ENCODE measurements around the gene KIF20B. TPM values are rescaled to one million over a fixed set of nuclear protein-coding genes. Genes with fewer than 3 reads are reported as not detected.

Gene KIF20B
- polyA plus RNA-seq, 4 donors: 13.5 to 19.0 (median 18.0) TPM

Other genes starting within 250 kb of the KIF20B start
- gene SLC16A12, start 166.0 kb upstream of the KIF20B start, polyA plus RNA-seq (ENCODE audit: insufficient read length in 4 of 4): 10 to 100 TPM; 29.8 to 35.4 (median 33.8) TPM
- gene PANK1, start 56.3 kb upstream of the KIF20B start, polyA plus RNA-seq (ENCODE audit: insufficient read length in 4 of 4): 10 to 100 TPM; 43.1 to 55.5 (median 50.8) TPM

Measured in right renal pelvis (tissue), 4 donors.